Esophagus mucosa (tissue), 1 donor: ENCODE data around the gene CDK15. TPM values are rescaled to one million over a fixed set of nuclear protein-coding genes. Genes with fewer than 3 reads are reported as not detected.
"Not testable (repeated sequence)": the region's sequence is repeated elsewhere in the genome, so short reads cannot be mapped to it uniquely, and the experiment has no call there.

Source experiments
- ATAC-seq: fragments of 200-7000 bp; cut with Tn5 transposase; one replicate; pipeline ENCODE4 v1.9.1; 2020
- total RNA-seq: library from RNA; stranded (reverse); gene quantifications from one replicate; pipeline ENCODE4 v1.2.4, GENCODE V29; 2023
- donor health status: DM: yes; HTN: yes; CAD: no.

The CDK15 gene
- 0.12 TPM for total RNA-seq

- ATAC-seq = no peak
Observed at GRCh38 chr2:201806442-201807170, at the start of gene CDK15. CDK15 (plus strand) TSS chr2:201806537; CDS start chr2:201806665, 128 bp downstream.

GRCh38 chr2:201758234-201758633 lies 48.1 kb upstream of the CDK15 start:
- no peak for ATAC-seq

- no peak for ATAC-seq
Observed at GRCh38 chr2:201758873-201759272, 47.5 kb upstream of the CDK15 start.

GRCh38 chr2:201759567-201759966 lies 46.8 kb upstream of the CDK15 start:
- no peak for ATAC-seq

GRCh38 chr2:201761101-201761500 lies 45.2 kb upstream of the CDK15 start:
- no peak for ATAC-seq

GRCh38 chr2:201764469-201764868 lies 41.9 kb upstream of the CDK15 start:
- ATAC-seq = not testable (repeated sequence)

GRCh38 chr2:201765799-201766198 lies 40.5 kb upstream of the CDK15 start:
- ATAC-seq = no peak

GRCh38 chr2:201768918-201769317 lies 37.4 kb upstream of the CDK15 start:
- no peak for ATAC-seq

GRCh38 chr2:201769666-201770373 lies 36.5 kb upstream of the CDK15 start:
- no peak for ATAC-seq

GRCh38 chr2:201773990-201774389 lies 32.3 kb upstream of the CDK15 start:
- ATAC-seq = no peak

GRCh38 chr2:201774546-201774945 lies 31.8 kb upstream of the CDK15 start:
- no peak for ATAC-seq

- no peak for ATAC-seq
Observed at GRCh38 chr2:201775326-201775725, 31.0 kb upstream of the CDK15 start.

- no peak for ATAC-seq
Observed at GRCh38 chr2:201777043-201777442, 29.3 kb upstream of the CDK15 start.

- no peak for ATAC-seq
Observed at GRCh38 chr2:201777869-201778268, 28.5 kb upstream of the CDK15 start.

- no peak for ATAC-seq
Observed at GRCh38 chr2:201779901-201780673, 26.2 kb upstream of the CDK15 start.

GRCh38 chr2:201780674-201781493 lies 25.5 kb upstream of the CDK15 start, which contains the start of gene ALS2:
ALS2 (minus strand) TSS chr2:201780933; CDS start chr2:201768885, 12,048 bp downstream.
- ATAC-seq = peak; percentile 98

GRCh38 chr2:201781557-201782051 lies 24.7 kb upstream of the CDK15 start:
- ATAC-seq = no peak

GRCh38 chr2:201784563-201784962 lies 21.8 kb upstream of the CDK15 start:
- ATAC-seq = no peak

- ATAC-seq = no peak
Observed at GRCh38 chr2:201785135-201785534, 21.2 kb upstream of the CDK15 start.

- no peak for ATAC-seq
Observed at GRCh38 chr2:201786471-201786870, 19.9 kb upstream of the CDK15 start.

- ATAC-seq = no peak
Observed at GRCh38 chr2:201788371-201788770, 18.0 kb upstream of the CDK15 start.

- ATAC-seq = no peak
Observed at GRCh38 chr2:201789395-201789794, 16.9 kb upstream of the CDK15 start.
